Glomerular visceral epithelial cell (primary cell): ENCODE measurements around the gene CLPSL1.
"Not testable (repeated sequence)": the region's sequence is repeated elsewhere in the genome, so short reads cannot be mapped to it uniquely, and the experiment has no call there.

ENCODE experiments used
- DNase-seq: peaks from one replicate; pipeline ENCODE4 v3.0.0-alpha.2; 2016; ENCODE audit errors: extremely low spot score

CLPSL1 gene

GRCh38 chr6:35780719-35781118, at the start of gene CLPSL1:
TSS of gene CLPSL1 (plus strand) at chr6:35781019. CDS start at chr6:35781111, 92 bp downstream.
- no peak for DNase-seq

- DNase-seq = peak; percentile 75
Observed at GRCh38 chr6:35731414-35731735, 49.4 kb upstream of the CLPSL1 start.

- peak; percentile 80 for DNase-seq
Observed at GRCh38 chr6:35731736-35732532, 48.9 kb upstream of the CLPSL1 start.

GRCh38 chr6:35733633-35734032, 47.2 kb upstream of the CLPSL1 start:
- DNase-seq = no peak

GRCh38 chr6:35734319-35734718, 46.5 kb upstream of the CLPSL1 start:
- DNase-seq = not testable (repeated sequence)

- no peak for DNase-seq
Observed at GRCh38 chr6:35735452-35735851, 45.4 kb upstream of the CLPSL1 start.

GRCh38 chr6:35736253-35736894, 44.4 kb upstream of the CLPSL1 start:
- DNase-seq = peak; percentile 66

- no peak for DNase-seq
Observed at GRCh38 chr6:35736982-35737412, 43.8 kb upstream of the CLPSL1 start, which contains the start of gene ARMC12. TSS of gene ARMC12 (plus strand) at chr6:35737032. CDS start at chr6:35737109, 77 bp downstream.

- peak; percentile 67 for DNase-seq
Observed at GRCh38 chr6:35737413-35738211, 43.2 kb upstream of the CLPSL1 start.

GRCh38 chr6:35739645-35740524, 40.9 kb upstream of the CLPSL1 start:
- no peak for DNase-seq

- no peak for DNase-seq
Observed at GRCh38 chr6:35742842-35743241, 38.0 kb upstream of the CLPSL1 start.

- no peak for DNase-seq
Observed at GRCh38 chr6:35745509-35745908, 35.3 kb upstream of the CLPSL1 start.

- DNase-seq = no peak
Observed at GRCh38 chr6:35746516-35746915, 34.3 kb upstream of the CLPSL1 start.

- DNase-seq = no peak
Observed at GRCh38 chr6:35747877-35748276, 32.9 kb upstream of the CLPSL1 start.

- no peak for DNase-seq
Observed at GRCh38 chr6:35750557-35750956, 30.3 kb upstream of the CLPSL1 start.

GRCh38 chr6:35751594-35751993, 29.2 kb upstream of the CLPSL1 start:
- DNase-seq = no peak

GRCh38 chr6:35752330-35752729, 28.5 kb upstream of the CLPSL1 start:
- DNase-seq = no peak

- no peak for DNase-seq
Observed at GRCh38 chr6:35754452-35755277, 26.2 kb upstream of the CLPSL1 start.

GRCh38 chr6:35755278-35755924, 25.4 kb upstream of the CLPSL1 start:
- no peak for DNase-seq
